K562 treated with DMSO at 1 percent for 48 hours (cell line): ENCODE measurements around the gene SIGLEC14. TPM values are rescaled to one million over a fixed set of nuclear protein-coding genes. Genes with fewer than 3 reads are reported as not detected.

Source experiments
- total RNA-seq: library from RNA; unstranded; fragments of 300-600 nt; gene quantifications from 2 replicates; pipeline ENCODE4 v1.2.3, GENCODE V29; 2022; ENCODE audit warnings: low replicate concordance; ENCODE audit errors: extremely low read depth

SIGLEC14 gene, protein sequence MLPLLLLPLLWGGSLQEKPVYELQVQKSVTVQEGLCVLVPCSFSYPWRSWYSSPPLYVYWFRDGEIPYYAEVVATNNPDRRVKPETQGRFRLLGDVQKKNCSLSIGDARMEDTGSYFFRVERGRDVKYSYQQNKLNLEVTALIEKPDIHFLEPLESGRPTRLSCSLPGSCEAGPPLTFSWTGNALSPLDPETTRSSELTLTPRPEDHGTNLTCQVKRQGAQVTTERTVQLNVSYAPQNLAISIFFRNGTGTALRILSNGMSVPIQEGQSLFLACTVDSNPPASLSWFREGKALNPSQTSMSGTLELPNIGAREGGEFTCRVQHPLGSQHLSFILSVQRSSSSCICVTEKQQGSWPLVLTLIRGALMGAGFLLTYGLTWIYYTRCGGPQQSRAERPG
- not detected in 2 replicates for total RNA-seq

GRCh38 chr19:51646730-51647129 is at the start of gene SIGLEC14:
SIGLEC14 (minus strand) TSS chr19:51646825; CDS start chr19:51646759, 66 bp downstream.

DNA sequence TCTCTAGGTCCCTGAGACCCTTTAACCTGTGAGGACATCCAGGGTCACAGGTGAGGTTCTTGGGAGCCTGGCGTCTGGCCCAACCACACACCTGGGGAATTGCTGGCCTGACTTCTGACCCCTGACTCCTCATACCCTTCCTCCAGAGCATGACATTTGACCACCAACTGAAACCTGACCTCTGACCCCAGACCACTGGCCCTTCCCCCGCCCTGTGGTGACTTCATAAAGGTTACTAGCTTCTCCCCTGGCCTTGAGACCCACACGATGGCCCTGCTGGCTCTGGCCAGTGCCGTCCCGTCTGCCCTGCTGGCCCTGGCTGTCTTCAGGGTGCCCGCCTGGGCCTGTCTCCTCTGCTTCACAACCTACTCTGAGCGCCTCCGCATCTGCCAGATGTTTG is 46.6 kb upstream of the SIGLEC14 start, which contains the start of gene SPACA6:
SPACA6 (plus strand) TSS at position 71 of the 400 bp plus-strand sequence; CDS start at position 268, 197 bp downstream.

DNA sequence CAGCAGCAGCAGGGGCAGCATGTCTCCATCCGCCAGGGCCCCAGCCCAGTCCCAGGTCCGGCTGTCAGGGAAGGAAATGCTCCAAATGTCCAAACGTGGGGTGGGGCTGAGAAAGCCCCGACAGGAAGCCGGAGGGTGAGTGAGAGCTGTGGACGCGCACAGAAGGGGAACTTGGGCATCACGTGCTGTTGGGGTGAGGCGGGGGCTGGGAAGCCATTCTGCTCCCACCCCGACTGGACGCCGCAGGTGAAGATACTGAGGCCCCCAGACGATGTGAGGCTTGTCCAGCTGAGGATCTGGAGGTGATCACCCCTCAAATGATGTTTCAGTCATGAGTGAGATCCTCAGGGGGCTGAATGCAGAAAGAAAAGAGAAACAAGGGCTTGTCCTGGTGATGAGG is 16.3 kb downstream of the SIGLEC14 start, which contains the start of gene SIGLEC5:
SIGLEC5 (minus strand) TSS at position 87 of the 400 bp plus-strand sequence; CDS start at position 21, 66 bp downstream.

Other genes with a start within 250 kb of the SIGLEC14 start
- gene SIGLEC10, start 229.2 kb downstream of the SIGLEC14 start, total RNA-seq, result not detected in 2 replicates
- not detected in 2 replicates for gene SIGLEC8, start 188.4 kb downstream of the SIGLEC14 start, total RNA-seq
- not detected in 2 replicates for gene CEACAM18, start 168.3 kb downstream of the SIGLEC14 start, total RNA-seq
- not detected in 2 replicates for gene SIGLEC12, start 145.0 kb downstream of the SIGLEC14 start, total RNA-seq
- not detected in 2 replicates for gene SIGLEC6, start 115.2 kb downstream of the SIGLEC14 start, total RNA-seq
- gene ZNF175, start 75.5 kb downstream of the SIGLEC14 start, total RNA-seq, result not detected in 2 replicates
- not detected in 2 replicates for gene SIGLEC5, start 16.4 kb downstream of the SIGLEC14 start, total RNA-seq
- not detected in 2 replicates for gene SPACA6, start 46.5 kb upstream of the SIGLEC14 start, total RNA-seq
- not detected in 2 replicates for gene HAS1, start 77.2 kb upstream of the SIGLEC14 start, total RNA-seq
- not detected in 2 replicates for gene FPR1, start 105.1 kb upstream of the SIGLEC14 start, total RNA-seq
- not detected in 2 replicates for gene FPR2, start 114.4 kb upstream of the SIGLEC14 start, total RNA-seq
- gene FPR3, start 148.3 kb upstream of the SIGLEC14 start, total RNA-seq, result not detected in 2 replicates
- not detected in 2 replicates for gene ZNF577, start 241.1 kb upstream of the SIGLEC14 start, total RNA-seq